HepG2 (cell line): Measurements from ENCODE around the gene KIF21B. TPM values are rescaled to one million over a fixed set of nuclear protein-coding genes. Genes with fewer than 3 reads are reported as not detected.

Source experiments
- ATAC-seq: fragments of 200-7000 bp; cut with Tn5 transposase; 3 replicates; pipeline ENCODE4 v1.9.1; 2020; ENCODE audit warnings: mild to moderate bottlenecking, moderate library complexity
- BruUV-seq: library from RNA; stranded (reverse); fragments of 400-500 nt; replicated peaks from 2 replicates; lab custom pipeline; 2021; lab: Mats Ljungman, UMichigan
- CTCF ChIA-PET: fragments of 300-600 bp; formaldehyde crosslinking; extraction: SDS; loops from one replicate; lab custom pipeline; 2021; ENCODE audit warnings: low total read pairs, inconsistent platforms, low intra/inter-chr PET ratio; lab: Yijun Ruan, JAX
- POLR2A ChIA-PET: fragments of 350-600 bp; sonication (Branson Sonifier 250); formaldehyde crosslinking; loops from one replicate; lab custom pipeline; 2020; ENCODE audit warnings: antibody characterized with exemption, inconsistent platforms; lab: Yijun Ruan, JAX
- DNase-seq: peaks from one replicate; pipeline ENCODE4 v3.0.0-alpha.2; 2015; ENCODE audit warnings: low spot score
- FAIRE-seq: peaks from 3 replicates; lab custom pipeline; 2011; peaks lifted over from hg19 to GRCh38; lab: Jason Lieb, UNC
- H2AFZ ChIP-seq: one replicate; pipeline ENCODE4 v1.6.1; 2011; ENCODE audit warnings: low read length, inconsistent platforms
- H3K27ac ChIP-seq: fragments of 300-600 bp; 3 replicates; pipeline ENCODE4 v1.8.0; 2011; ENCODE audit warnings: mixed run types, mild to moderate bottlenecking, mixed read lengths, low read length, inconsistent platforms; ENCODE audit not compliant: insufficient read depth; ENCODE audit errors: extremely low read length
- H3K27me3 ChIP-seq, 2 experiments: fragments of 200-600 bp in 1 of 2; 2 replicates in 1 of 2; 3 replicates in 1 of 2; pipeline versions ENCODE4 v1.6.0 to v1.8.0; 2011; ENCODE audit warnings: low read length in 2 of 2, mild to moderate bottlenecking in 2 of 2, moderate library complexity in 2 of 2, inconsistent platforms in 1 of 2; ENCODE audit not compliant: insufficient read depth in 2 of 2, control insufficient read depth in 1 of 2
- H3K36me3 ChIP-seq, 2 experiments: fragments of 200-600 bp in 1 of 2; replicated peaks in 1 of 2; 2 replicates in 1 of 2; 3 replicates in 1 of 2; pipeline versions ENCODE4 v1.5.1 to v1.8.0; 2011; ENCODE audit warnings: low read length in 2 of 2, inconsistent platforms in 1 of 2; ENCODE audit not compliant: insufficient read depth in 2 of 2, control insufficient read depth in 1 of 2
- H3K4me1 ChIP-seq: 2 replicates; pipeline ENCODE4 v1.5.1; 2012; ENCODE audit warnings: low read length, inconsistent platforms; ENCODE audit not compliant: insufficient read depth
- H3K4me2 ChIP-seq: 2 replicates; pipeline ENCODE4 v1.6.0; 2011; ENCODE audit warnings: low read depth, low read length, inconsistent platforms
- H3K4me3 ChIP-seq, 3 experiments: fragments of 200-600 bp in 1 of 3; sonication (generic), shearing (Covaris generic) in 1 of 3; replicated peaks in 1 of 3; 2 replicates each; pipeline ENCODE4 v1.5.1; 2011 to 2016; ENCODE audit warnings: low read length in 3 of 3, inconsistent platforms in 2 of 3, low read depth in 2 of 3, mild to moderate bottlenecking in 2 of 3, control low read depth in 1 of 3, mixed read lengths in 1 of 3; ENCODE audit not compliant: insufficient read depth in 1 of 3
- H3K79me2 ChIP-seq: one replicate; pipeline ENCODE4 v1.6.1; 2011; ENCODE audit warnings: low read length, inconsistent platforms; ENCODE audit not compliant: insufficient read depth
- H3K9ac ChIP-seq: 2 replicates; pipeline ENCODE4 v1.6.0; 2011; ENCODE audit warnings: mild to moderate bottlenecking, low read depth, low read length, inconsistent platforms; ENCODE audit not compliant: insufficient read depth
- H3K9me3 ChIP-seq: 2 replicates; pipeline ENCODE4 v1.5.1; 2012; ENCODE audit warnings: mild to moderate bottlenecking, low read length
- H4K20me1 ChIP-seq: 2 replicates; pipeline ENCODE4 v1.6.0; 2011; ENCODE audit warnings: inconsistent platforms, mild to moderate bottlenecking, low read length, moderate library complexity; ENCODE audit not compliant: insufficient read depth
- ATF7 ChIP-seq, 2 experiments: fragments of 450-650 bp in 1 of 2; sonication (generic) in 1 of 2; formaldehyde crosslinking in 1 of 2; IDR thresholded peaks; 2 replicates each; pipeline versions ENCODE4 v1.4.0 to v1.6.1; 2016 to 2020; ENCODE audit warnings: antibody characterized with exemption in 1 of 2, mild to moderate bottlenecking in 1 of 2, missing genetic modification reagents in 1 of 2
- JDP2 ChIP-seq: sonication (generic); formaldehyde crosslinking; IDR thresholded peaks from 2 replicates; pipeline ENCODE4 v1.8.1; 2022; ENCODE audit warnings: missing genetic modification reagents, borderline replicate concordance
- MIER2 ChIP-seq: IDR thresholded peaks from 2 replicates; pipeline ENCODE4 v1.6.1; 2016; ENCODE audit warnings: missing biosample characterization, missing genetic modification reagents
- NFYB ChIP-seq: sonication (generic); formaldehyde crosslinking; IDR thresholded peaks from 2 replicates; pipeline ENCODE4 v1.4.0; 2020; ENCODE audit warnings: missing genetic modification reagents
- NKX3-1 ChIP-seq: sonication (generic); formaldehyde crosslinking; IDR thresholded peaks from 2 replicates; pipeline ENCODE4 v1.5.0; 2020; ENCODE audit warnings: missing genetic modification reagents
- RCOR2 ChIP-seq: IDR thresholded peaks from 2 replicates; pipeline ENCODE4 v1.6.1; 2016; ENCODE audit warnings: missing biosample characterization, missing genetic modification reagents
- TBX3 ChIP-seq: fragments of 450-650 bp; IDR thresholded peaks from 2 replicates; pipeline ENCODE4 v1.6.1; 2017; ENCODE audit warnings: antibody characterized with exemption, mild to moderate bottlenecking, inconsistent platforms, borderline replicate concordance
- U2AF1 ChIP-seq: fragments of 200-400 bp; formaldehyde crosslinking; optimal IDR thresholded peaks from 2 replicates; pipeline ENCODE3; 2017; ENCODE audit warnings: mild to moderate bottlenecking, low read depth, low read length
- ZFP37 ChIP-seq: sonication (generic); formaldehyde crosslinking; IDR thresholded peaks from 2 replicates; pipeline ENCODE4 v1.4.0; 2020; ENCODE audit warnings: missing genetic modification reagents, borderline replicate concordance
- ZFX ChIP-seq: sonication (generic); formaldehyde crosslinking; IDR thresholded peaks from 2 replicates; pipeline ENCODE4 v1.4.0; 2020; ENCODE audit warnings: mild to moderate bottlenecking, low read depth, missing genetic modification reagents, moderate library complexity
- ZNF652 ChIP-seq: IDR thresholded peaks from 2 replicates; pipeline ENCODE4 v1.6.1; 2016; ENCODE audit warnings: low read depth, borderline replicate concordance
- WGBS: methylation state at CpG from one replicate; pipeline ENCODE4 v1.1.6; 2017; ENCODE audit warnings: low lambda C conversion rate; 5-methylcytosine and 5-hydroxymethylcytosine counted together
- in situ Hi-C: cut with HindIII; loops from 2 replicates; pipeline ENCODE4 v1.10.0; 2017; ENCODE audit warnings: low pct_unique_long_range_greater_than_20kb; ENCODE audit not compliant: extremely low pct_ligation_motif_present
- intact Hi-C: fragments of 100-400 bp; cut with micrococcal nuclease; formaldehyde crosslinking; loops from one replicate; pipeline ENCODE4 v1.10.0; 2022; ENCODE audit not compliant: unreplicated experiment
- polyA plus RNA-seq, 8 experiments: library from polyadenylated mRNA; depleted of rRNA in 3 of 8; stranded (reverse) in 7 of 8; unstranded in 1 of 8; fragments of >200 nt; fragmentation: Illumina TruSeq in 4 of 8; extraction: Trizol in 4 of 8; gene quantifications; 2 replicates each; pipeline versions ENCODE4 v1.2.1 to v1.2.3, GENCODE V29; 2011 to 2016; ENCODE audit warnings: low read depth in 4 of 8, missing spikeins in 1 of 8, mixed read lengths in 1 of 8; ENCODE audit not compliant: insufficient read depth in 1 of 8
- total RNA-seq, 5 experiments: library from RNA; depleted of rRNA; stranded (reverse); fragments of >200 nt; fragmentation: Illumina TruSeq; extraction: Trizol; gene quantifications; 2 replicates each; pipeline ENCODE4 v1.2.3, GENCODE V29; 2016; ENCODE audit warnings: low read depth in 1 of 5
- TF ChIP-seq, protein P1 (sequence below): sonication (generic); formaldehyde crosslinking; IDR thresholded peaks from 2 replicates; pipeline ENCODE4 v1.5.0; 2020; ENCODE audit warnings: mild to moderate bottlenecking, missing genetic modification reagents, borderline replicate concordance

The KIF21B gene
- total and polyA plus RNA-seq, 2 of the 13 experiments (the other 11 are each of a cell fraction or from before 2014, with no cell fraction given) = 0.17 to 0.20 TPM

DNA sequence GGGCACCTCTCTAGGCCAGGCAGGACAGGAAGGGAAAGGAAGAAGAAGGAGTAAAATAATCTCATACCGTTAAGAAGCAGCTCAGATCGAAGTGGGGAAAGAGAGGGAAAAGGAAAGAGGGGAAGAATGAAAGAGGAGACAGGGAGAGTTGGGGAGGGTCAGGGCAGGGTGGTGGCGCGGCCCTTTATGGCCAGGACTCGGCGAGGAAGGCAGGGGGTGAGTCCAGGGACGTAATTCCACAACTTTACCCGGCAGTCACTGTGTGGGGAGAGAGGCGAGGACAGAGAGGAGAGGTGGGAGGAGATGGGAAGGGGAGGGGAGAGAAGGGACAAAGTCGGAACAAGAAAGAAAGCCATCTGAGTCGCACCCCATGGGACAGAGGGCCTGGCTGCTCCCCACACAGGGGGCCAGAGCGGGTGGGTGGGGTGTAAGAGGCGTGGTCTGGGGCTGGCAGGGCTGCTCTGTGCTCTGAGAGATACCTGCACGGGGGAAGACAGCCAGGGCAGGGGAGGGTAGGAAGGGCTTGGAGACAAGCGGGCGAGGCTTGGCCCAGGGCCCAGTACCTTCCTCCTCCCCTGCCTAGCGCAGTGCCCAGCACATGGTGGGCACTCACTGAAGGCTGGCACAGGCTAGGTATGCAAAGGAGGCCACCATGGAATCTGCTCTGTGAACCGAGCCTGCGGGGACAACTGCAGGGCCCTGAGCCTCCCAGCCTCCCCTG lies 49.4 kb downstream of the KIF21B start (continued):
- TF ChIP-seq MIER2 (CRISPR knock-in tag) = no peak
- no peak for TF ChIP-seq NFYB
- no peak for TF ChIP-seq ATF7 (IDR thresholded peaks at IDR 0.05)
- TF ChIP-seq ATF7 (CRISPR knock-in tag; IDR thresholded peaks at IDR 0.05) = no peak

DNA sequence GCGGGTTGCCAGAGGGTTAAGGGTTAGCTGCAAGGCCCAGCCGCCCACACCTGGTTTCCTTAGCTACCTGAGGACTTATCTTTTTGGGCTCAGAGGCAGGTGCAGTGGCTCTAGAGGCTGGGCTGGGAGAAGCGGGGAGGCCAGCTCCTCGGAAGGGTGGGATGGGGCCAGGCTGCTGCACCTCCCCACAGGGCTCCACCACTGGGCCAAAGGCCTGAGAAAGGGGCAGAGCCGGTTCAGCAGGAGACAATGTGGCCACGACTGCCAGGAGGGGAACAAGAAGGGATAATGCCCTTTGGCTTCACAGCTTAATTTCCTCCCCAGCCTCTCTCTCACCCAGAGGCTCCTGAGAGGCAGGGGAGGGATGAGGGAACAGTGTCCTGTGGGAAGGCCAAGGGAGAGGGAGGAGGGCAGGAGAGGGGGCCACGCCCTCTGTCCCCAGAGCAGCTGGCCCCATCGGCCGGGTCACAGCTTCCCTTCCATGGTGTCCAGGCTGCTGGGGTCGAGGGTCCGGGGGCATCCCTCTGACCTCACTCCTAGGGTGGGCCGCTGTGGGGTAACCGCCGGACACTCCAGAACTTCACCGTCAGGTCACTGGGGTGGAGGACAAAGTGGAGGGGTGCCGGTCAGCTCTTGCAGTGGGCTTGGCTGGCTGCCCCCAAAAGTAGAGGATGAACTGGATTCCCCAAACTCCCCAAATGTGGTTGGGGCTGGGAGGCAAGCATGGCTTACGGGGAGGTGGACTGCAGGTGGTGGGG lies 50.4 kb downstream of the KIF21B start:
- TF ChIP-seq U2AF1 = no peak
- no peak for TF ChIP-seq TBX3
- TF ChIP-seq, protein P1, sequence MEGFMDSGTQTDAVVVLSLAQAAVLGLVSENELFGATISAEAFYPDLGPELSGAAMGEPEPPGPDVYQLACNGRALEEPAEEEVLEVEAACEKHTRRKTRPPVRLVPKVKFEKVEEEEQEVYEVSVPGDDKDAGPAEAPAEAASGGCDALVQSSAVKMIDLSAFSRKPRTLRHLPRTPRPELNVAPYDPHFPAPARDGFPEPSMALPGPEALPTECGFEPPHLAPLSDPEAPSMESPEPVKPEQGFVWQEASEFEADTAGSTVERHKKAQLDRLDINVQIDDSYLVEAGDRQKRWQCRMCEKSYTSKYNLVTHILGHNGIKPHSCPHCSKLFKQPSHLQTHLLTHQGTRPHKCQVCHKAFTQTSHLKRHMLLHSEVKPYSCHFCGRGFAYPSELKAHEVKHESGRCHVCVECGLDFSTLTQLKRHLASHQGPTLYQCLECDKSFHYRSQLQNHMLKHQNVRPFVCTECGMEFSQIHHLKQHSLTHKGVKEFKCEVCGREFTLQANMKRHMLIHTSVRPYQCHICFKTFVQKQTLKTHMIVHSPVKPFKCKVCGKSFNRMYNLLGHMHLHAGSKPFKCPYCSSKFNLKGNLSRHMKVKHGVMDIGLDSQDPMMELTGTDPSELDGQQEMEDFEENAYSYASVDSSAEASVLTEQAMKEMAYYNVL (CRISPR knock-in tag) = no peak
- TF ChIP-seq ZNF652 (CRISPR knock-in tag) = no peak
- no peak for TF ChIP-seq ZFX (CRISPR knock-in tag)
- no peak for TF ChIP-seq JDP2 (CRISPR knock-in tag)
- TF ChIP-seq ZFP37 = no peak
- TF ChIP-seq RCOR2 = no peak
- no peak for TF ChIP-seq NKX3-1
- peaks cover 2 to 6% of the 10 kb centered on the region in 2 experiments; a peak in 4 of 5 replicates for H3K27me3 ChIP-seq
- FAIRE-seq (no peak), DNase-seq (no peak), ATAC-seq (no peak)
- BruUV-seq = no TSS peak
- no peak overlapping the region for H3K27ac ChIP-seq
- 77% methylated on average over 3 of the region's 17 CpGs for WGBS
- ChIA-PET CTCF (interaction anchor here (3.7 kb wide), 1 partner anchor 70 kb away, joined by 24 read pairs; no protein-coding TSS in a partner anchor), POLR2A (interaction anchor here (1.6 kb wide), 1 partner anchor 85 kb away, joined by 3 read pairs; no protein-coding TSS in a partner anchor)
- 0 out of 2 replicates have a peak, but pooled peaks cover 19% of the 10 kb centered on the region for H3K4me1 ChIP-seq
- H3K4me2 ChIP-seq = no peak overlapping the region
- H3K9ac ChIP-seq = no peak overlapping the region
- H4K20me1 ChIP-seq = no peaks in the 10 kb centered on the region
- no peak overlapping the region for H3K4me3 ChIP-seq
- no peak overlapping the region for H2AFZ ChIP-seq
- in situ Hi-C loops = loop anchor here (5.0 to 10.0 kb wide), 2 partner anchors 81 to 142 kb away; partner anchors contain the start of genes CACNA1S and INAVA
- H3K9me3 ChIP-seq = no peaks in the 10 kb centered on the region
- intact Hi-C loops = loop anchor here (1.0 to 5.0 kb wide), 3 partner anchors 70 to 351 kb away; partner anchors contain the start of gene KIF14
- no peaks in the 10 kb centered on the region for H3K79me2 ChIP-seq
- H3K36me3 ChIP-seq = no peaks in the 10 kb centered on the region
